ENCODE measurements around the gene DHRS1.

The DHRS1 gene

DNA sequence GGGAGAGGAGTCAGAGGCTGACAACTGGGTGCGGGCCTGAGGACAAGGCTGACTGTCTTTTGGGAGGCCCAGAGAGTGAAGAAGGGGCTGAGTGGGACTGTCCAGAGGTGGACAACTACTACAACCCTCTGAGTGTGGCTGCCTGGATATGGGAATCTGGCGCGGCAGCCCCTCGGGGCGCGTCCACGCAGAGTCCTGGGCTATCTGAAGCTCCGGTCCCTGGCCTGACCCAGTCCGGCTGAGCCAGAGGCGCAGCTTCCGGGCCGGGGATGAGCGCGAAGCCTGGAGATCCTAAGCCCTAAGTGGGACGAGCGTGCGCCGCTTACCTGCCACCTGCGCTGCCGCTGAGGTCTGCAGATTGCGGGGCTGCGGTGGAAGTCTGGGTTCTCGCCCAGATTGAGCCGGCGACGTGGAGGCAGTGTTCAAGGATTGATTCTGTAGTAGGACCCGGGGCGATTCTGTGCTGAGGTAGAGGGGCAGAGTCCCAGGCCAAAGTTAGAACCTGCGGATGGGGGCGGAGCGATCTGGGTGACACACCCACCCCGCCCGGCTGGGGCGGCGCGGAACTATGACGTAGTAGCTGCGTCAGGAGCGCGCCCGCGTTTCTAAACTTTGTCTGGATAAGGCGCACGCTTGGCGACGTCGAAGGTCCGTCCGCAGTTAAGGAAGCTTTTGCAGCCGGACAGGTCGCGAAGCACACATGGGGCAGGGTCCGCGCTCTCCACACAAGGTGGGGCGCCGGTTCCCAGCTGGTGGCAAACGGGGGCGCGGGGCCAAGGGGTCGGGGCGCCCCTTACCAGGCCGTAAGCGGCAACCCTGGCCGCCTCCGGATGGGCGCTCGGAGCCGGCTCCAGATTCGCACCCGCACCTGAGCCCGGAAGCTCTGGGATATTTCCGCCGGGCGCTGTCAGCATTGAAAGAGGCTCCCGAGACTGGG is at the start of gene DHRS1, which contains the start of gene NOP9:
Gene DHRS1 (minus strand): TSS at position 526 of the 937 bp plus-strand sequence. CDS start 674 bp downstream, outside the sequence.
Gene NOP9 (plus strand): TSS at position 596 of the 937 bp plus-strand sequence. CDS start 105 bp downstream, at position 701.
- Histone ChIP-seq H3K27me3 (ENCODE audit: control insufficient read depth, insufficient read depth, low read length) (no peaks in the 10 kb centered on the region), H3K9me3 (ENCODE audit: control insufficient read depth, insufficient read depth, low read length) (no peaks in the 10 kb centered on the region), H3K27ac (ENCODE audit: low read length) (no peak within 1 kb of the TSS), H3K4me1 (ENCODE audit: control insufficient read depth, insufficient read depth, low read length) (no peaks in the 10 kb centered on the region), H3K36me3 (ENCODE audit: control insufficient read depth, insufficient read depth, low read length) (peaks cover 20% of the 10 kb centered on the region), H3K4me3 (ENCODE audit: low read length) (peak within 1 kb of the TSS; percentile 81)
- DNase-seq (ENCODE audit: low read depth, low spot score): no peak
- no CpG with 5 or more reads among the region's 75 CpGs for WGBS (ENCODE audit: insufficient coverage, insufficient read length)

- DNase-seq (ENCODE audit: low read depth, low spot score): no peak
- no peaks in the 10 kb centered on the region for H3K9me3 ChIP-seq (ENCODE audit: control insufficient read depth, insufficient read depth, low read length)
- no peak overlapping the region for H3K4me3 ChIP-seq (ENCODE audit: low read length)
- H3K27me3 ChIP-seq (ENCODE audit: control insufficient read depth, insufficient read depth, low read length): peaks cover 4% of the 10 kb centered on the region
- no peak overlapping the region for H3K27ac ChIP-seq (ENCODE audit: low read length)
- no CpG with 5 or more reads among the region's 2 CpGs for WGBS (ENCODE audit: insufficient coverage, insufficient read length)
- no peaks in the 10 kb centered on the region for H3K4me1 ChIP-seq (ENCODE audit: control insufficient read depth, insufficient read depth, low read length)
- no peaks in the 10 kb centered on the region for H3K36me3 ChIP-seq (ENCODE audit: control insufficient read depth, insufficient read depth, low read length)
These were observed 48.6 kb upstream of the DHRS1 start for GRCh38 chr14:24348186-24348585.

DNA sequence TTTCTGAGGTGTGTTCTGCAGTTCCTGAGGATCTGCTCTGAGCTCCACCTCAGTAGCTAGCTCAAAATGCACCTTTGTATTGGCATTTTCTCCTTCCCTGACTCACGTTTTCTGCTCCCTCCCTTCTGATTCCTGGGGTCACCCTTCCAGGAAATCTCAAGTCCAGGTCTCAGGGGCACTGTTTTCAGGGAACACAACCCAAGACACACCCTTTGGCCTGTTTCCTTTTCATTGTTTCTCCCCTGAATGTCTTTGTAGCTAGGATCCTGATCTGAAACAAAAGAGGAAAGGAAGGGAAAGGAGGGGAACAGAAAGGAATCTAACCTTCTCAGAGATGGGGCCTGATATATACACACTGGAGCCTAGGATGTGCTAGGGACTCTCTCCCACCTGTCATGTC is 47.6 kb upstream of the DHRS1 start:
- no peaks in the 10 kb centered on the region for H3K4me1 ChIP-seq (ENCODE audit: control insufficient read depth, insufficient read depth, low read length)
- H3K9me3 ChIP-seq (ENCODE audit: control insufficient read depth, insufficient read depth, low read length): no peaks in the 10 kb centered on the region
- H3K36me3 ChIP-seq (ENCODE audit: control insufficient read depth, insufficient read depth, low read length): no peaks in the 10 kb centered on the region
- peaks cover 2% of the 10 kb centered on the region for H3K27me3 ChIP-seq (ENCODE audit: control insufficient read depth, insufficient read depth, low read length)
- no peak for DNase-seq (ENCODE audit: low read depth, low spot score)
- WGBS (ENCODE audit: insufficient coverage, insufficient read length): no CpG with 5 or more reads among the region's 1 CpG
- H3K27ac ChIP-seq (ENCODE audit: low read length): no peak overlapping the region
- no peak overlapping the region for H3K4me3 ChIP-seq (ENCODE audit: low read length)

GRCh38 chr14:24343795-24344660 is 44.4 kb upstream of the DHRS1 start:
- Histone ChIP-seq H3K36me3 (ENCODE audit: control insufficient read depth, insufficient read depth, low read length) (no peaks in the 10 kb centered on the region), H3K4me3 (ENCODE audit: low read length) (no peak overlapping the region), H3K9me3 (ENCODE audit: control insufficient read depth, insufficient read depth, low read length) (no peaks in the 10 kb centered on the region), H3K27me3 (ENCODE audit: control insufficient read depth, insufficient read depth, low read length) (peaks cover 22% of the 10 kb centered on the region; the same call in 1 of the 2 replicates), H3K4me1 (ENCODE audit: control insufficient read depth, insufficient read depth, low read length) (no peaks in the 10 kb centered on the region; the same call in 1 of the 2 replicates), H3K27ac (ENCODE audit: low read length) (no peak overlapping the region)
- DNase-seq (ENCODE audit: low read depth, low spot score): no peak
- WGBS (ENCODE audit: insufficient coverage, insufficient read length): no CpG with 5 or more reads among the region's 7 CpGs

DNA sequence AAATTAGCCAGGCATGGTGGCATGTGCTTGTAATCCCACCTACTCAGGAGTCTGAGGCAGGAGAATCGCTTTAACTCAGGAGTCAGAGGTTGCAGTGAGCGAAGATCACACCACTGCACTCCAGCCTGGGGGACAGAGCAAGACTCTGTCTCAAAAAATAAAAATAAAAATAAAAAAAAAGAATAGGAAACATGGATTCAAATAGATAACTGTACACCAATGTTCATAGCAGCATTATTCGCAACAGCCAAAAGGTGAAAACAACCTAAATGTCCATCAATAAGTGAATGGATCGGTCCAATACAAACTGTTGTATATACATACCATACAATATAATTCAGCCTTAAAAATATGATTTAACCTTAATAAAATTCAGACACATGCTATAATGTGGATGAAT is 43.3 kb upstream of the DHRS1 start:
- Histone ChIP-seq H3K36me3 (ENCODE audit: control insufficient read depth, insufficient read depth, low read length) (no peaks in the 10 kb centered on the region), H3K9me3 (ENCODE audit: control insufficient read depth, insufficient read depth, low read length) (no peaks in the 10 kb centered on the region), H3K4me3 (ENCODE audit: low read length) (no peak overlapping the region), H3K27ac (ENCODE audit: low read length) (no peak overlapping the region), H3K27me3 (ENCODE audit: control insufficient read depth, insufficient read depth, low read length) (peaks cover 33% of the 10 kb centered on the region), H3K4me1 (ENCODE audit: control insufficient read depth, insufficient read depth, low read length) (no peaks in the 10 kb centered on the region; the same call in none of the 2 replicates)
- no CpG with 5 or more reads among the region's 4 CpGs for WGBS (ENCODE audit: insufficient coverage, insufficient read length)
- no peak for DNase-seq (ENCODE audit: low read depth, low spot score)

DNA sequence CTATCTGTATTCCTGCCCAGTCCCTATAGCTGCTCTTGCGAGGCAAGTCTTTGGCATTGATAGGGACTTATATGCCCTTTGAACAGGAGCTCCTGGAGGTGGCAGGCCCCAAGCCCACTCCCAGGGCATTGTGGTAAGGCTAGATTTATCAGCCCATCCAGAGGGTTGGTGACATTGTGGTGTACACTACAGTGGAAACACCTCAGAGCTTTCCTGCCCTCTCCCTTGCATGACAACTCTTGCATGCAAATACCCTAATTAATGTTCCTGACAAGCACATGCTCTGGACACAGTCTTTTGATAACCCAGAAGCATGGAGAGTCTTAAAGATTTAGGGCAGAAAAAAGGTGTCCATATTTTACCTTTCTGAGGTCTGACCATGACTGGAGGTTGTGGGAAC is 41.0 kb upstream of the DHRS1 start:
- Histone ChIP-seq H3K27me3 (ENCODE audit: control insufficient read depth, insufficient read depth, low read length) (peaks cover 54% of the 10 kb centered on the region), H3K4me3 (ENCODE audit: low read length) (no peak overlapping the region), H3K4me1 (ENCODE audit: control insufficient read depth, insufficient read depth, low read length) (peaks cover 1% of the 10 kb centered on the region), H3K27ac (ENCODE audit: low read length) (no peak overlapping the region), H3K36me3 (ENCODE audit: control insufficient read depth, insufficient read depth, low read length) (no peaks in the 10 kb centered on the region), H3K9me3 (ENCODE audit: control insufficient read depth, insufficient read depth, low read length) (no peaks in the 10 kb centered on the region)
- no CpG with 5 or more reads among the region's 1 CpG for WGBS (ENCODE audit: insufficient coverage, insufficient read length)
- no peak for DNase-seq (ENCODE audit: low read depth, low spot score)

DNA sequence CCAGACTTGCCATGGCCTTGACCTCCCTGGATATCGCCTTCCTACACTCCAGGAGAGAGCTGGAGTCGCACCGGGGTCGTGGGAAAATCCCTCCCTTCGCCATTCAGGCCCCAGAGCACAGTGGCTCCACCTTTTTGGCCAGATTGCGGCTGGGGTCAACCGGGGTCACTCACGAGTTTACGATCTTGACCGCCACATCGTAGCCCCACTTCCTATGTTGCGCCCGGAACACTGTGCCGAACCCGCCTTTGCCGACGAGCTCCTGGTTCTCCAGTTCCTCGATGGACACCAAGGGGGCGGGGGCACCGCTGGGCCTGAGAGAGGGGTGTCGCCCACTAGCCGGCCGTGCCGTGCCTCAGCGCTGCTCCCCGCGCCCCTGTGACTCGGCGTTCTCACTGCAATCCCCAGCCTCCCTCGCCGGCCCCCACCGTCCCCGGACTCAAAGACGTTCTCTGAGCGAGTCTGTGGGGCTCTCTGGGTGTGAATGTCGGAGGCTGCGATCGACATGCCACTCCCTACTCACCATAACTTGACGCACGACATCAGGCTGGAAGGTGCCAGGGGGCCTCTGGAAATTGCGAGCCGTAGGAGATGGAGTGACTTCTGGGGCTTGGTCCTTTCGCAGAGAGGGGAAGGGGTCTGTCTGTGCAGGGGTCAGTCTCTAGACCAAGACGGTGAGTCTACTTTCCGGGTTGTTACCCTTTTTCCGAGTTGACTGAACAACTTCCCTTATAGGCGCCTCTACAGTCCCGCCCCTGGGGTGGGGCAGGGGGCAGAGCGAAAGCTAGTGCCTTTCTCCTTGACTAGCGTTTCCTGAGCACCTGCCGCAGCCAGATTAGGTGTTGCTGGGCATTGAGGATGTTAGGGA is 39.9 kb upstream of the DHRS1 start, which contains the start of gene RIPK3:
Gene RIPK3 (minus strand): TSS at position 708 of the 868 bp plus-strand sequence. CDS start 165 bp downstream, at position 543.
- no peaks in the 10 kb centered on the region for H3K36me3 ChIP-seq (ENCODE audit: control insufficient read depth, insufficient read depth, low read length)
- DNase-seq (ENCODE audit: low read depth, low spot score): no peak
- H3K27ac ChIP-seq (ENCODE audit: low read length): no peak within 1 kb of the TSS
- H3K27me3 ChIP-seq (ENCODE audit: control insufficient read depth, insufficient read depth, low read length): peaks cover 63% of the 10 kb centered on the region
- H3K9me3 ChIP-seq (ENCODE audit: control insufficient read depth, insufficient read depth, low read length): no peaks in the 10 kb centered on the region
- no CpG with 5 or more reads among the region's 51 CpGs for WGBS (ENCODE audit: insufficient coverage, insufficient read length)
- peak within 1 kb of the TSS; percentile 38; the same call in 1 of the 2 replicates for H3K4me3 ChIP-seq (ENCODE audit: low read length)
- H3K4me1 ChIP-seq (ENCODE audit: control insufficient read depth, insufficient read depth, low read length): peaks cover 1% of the 10 kb centered on the region

DNA sequence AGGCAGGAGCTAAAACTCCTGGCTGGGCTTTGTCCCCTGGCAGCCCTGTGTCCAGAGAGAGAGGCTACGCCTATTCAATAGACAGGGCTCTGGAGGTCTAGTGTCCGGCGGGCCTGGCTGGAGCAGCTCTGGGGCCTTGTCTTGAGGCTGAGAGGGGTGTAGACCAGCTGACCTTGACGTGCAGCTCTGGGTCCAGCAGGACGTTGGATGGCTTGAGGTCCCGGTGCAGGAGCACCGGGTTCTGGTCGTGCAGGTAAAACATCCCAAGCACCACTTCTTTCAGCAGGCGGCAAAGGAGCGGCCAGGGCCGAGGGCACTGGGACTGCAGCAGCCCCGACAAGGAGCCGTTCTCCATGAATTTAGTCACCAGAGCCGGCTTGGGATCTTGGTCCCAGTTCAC is 39.3 kb upstream of the DHRS1 start:
- peaks cover 1% of the 10 kb centered on the region for H3K4me1 ChIP-seq (ENCODE audit: control insufficient read depth, insufficient read depth, low read length)
- H3K9me3 ChIP-seq (ENCODE audit: control insufficient read depth, insufficient read depth, low read length): no peaks in the 10 kb centered on the region
- H3K27ac ChIP-seq (ENCODE audit: low read length): no peak overlapping the region
- WGBS (ENCODE audit: insufficient coverage, insufficient read length): no CpG with 5 or more reads among the region's 14 CpGs
- peak overlapping the region; percentile 38; the same call in 1 of the 2 replicates for H3K4me3 ChIP-seq (ENCODE audit: low read length)
- peaks cover 70% of the 10 kb centered on the region for H3K27me3 ChIP-seq (ENCODE audit: control insufficient read depth, insufficient read depth, low read length)
- no peak for DNase-seq (ENCODE audit: low read depth, low spot score)
- H3K36me3 ChIP-seq (ENCODE audit: control insufficient read depth, insufficient read depth, low read length): no peaks in the 10 kb centered on the region

DNA sequence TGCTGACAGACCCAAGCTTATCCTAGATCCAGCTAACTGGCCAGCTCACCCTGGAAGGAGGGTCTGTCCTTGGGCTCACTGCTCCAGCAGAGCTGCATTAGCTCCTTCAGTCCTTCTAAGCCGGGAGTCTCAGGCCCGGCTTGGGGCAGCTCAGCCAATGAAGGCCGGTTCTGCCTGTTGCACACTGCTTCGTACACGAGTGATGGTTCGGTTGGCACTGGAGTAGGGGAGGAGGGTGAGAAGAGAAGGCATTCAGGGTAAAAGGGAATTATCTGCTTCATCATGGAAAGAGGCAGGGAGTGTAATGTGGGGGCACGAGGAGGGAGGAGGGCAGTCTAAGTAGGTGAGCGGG is 38.2 kb upstream of the DHRS1 start:
- Histone ChIP-seq H3K27ac (ENCODE audit: low read length) (no peak overlapping the region), H3K27me3 (ENCODE audit: control insufficient read depth, insufficient read depth, low read length) (peaks cover 77% of the 10 kb centered on the region), H3K4me1 (ENCODE audit: control insufficient read depth, insufficient read depth, low read length) (peaks cover 1% of the 10 kb centered on the region), H3K36me3 (ENCODE audit: control insufficient read depth, insufficient read depth, low read length) (no peaks in the 10 kb centered on the region), H3K4me3 (ENCODE audit: low read length) (no peak overlapping the region), H3K9me3 (ENCODE audit: control insufficient read depth, insufficient read depth, low read length) (no peaks in the 10 kb centered on the region)
- DNase-seq (ENCODE audit: low read depth, low spot score): no peak
- no CpG with 5 or more reads among the region's 8 CpGs for WGBS (ENCODE audit: insufficient coverage, insufficient read length)

All from iPS DF 6.9 (cell line).